HG03060 (cell line): ENCODE data around the gene INPP5A.

Source experiments
- ATAC-seq: cut with Tn5 transposase; IDR thresholded peaks from one replicate; pipeline ENCODE4 v1.9.1; 2021; ENCODE audit warnings: low read depth, moderate number of reproducible peaks; ENCODE audit not compliant: unreplicated experiment

Gene INPP5A

DNA sequence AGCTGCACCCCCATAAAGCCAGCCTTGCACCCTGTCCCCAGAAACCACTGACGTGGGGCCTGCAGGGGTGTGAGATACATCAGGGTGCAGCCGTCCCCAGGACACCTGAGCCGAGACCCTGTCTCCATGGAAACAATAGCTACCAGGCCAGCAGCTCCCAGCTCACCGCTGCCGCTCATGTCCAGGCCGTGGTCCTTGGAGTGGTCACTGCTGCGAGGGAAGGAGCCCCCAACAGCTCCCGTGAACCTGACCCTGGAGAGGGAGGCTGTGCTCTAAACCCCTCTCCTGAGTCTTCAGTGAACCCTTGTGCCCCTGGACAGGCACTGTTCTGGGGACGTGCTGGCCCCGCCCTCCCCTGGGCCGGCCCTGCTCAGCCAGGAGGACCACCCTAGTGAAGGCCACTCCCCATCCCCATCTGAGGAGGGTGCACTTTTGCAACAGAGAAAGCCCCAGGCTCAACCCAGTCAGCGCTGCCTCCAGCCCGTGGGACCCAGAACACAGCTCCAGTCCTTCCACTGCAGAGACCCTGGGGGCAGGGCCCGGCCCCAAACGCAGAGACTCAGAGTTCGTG lies 19.6 kb upstream of the INPP5A start:
- no peak for ATAC-seq

DNA sequence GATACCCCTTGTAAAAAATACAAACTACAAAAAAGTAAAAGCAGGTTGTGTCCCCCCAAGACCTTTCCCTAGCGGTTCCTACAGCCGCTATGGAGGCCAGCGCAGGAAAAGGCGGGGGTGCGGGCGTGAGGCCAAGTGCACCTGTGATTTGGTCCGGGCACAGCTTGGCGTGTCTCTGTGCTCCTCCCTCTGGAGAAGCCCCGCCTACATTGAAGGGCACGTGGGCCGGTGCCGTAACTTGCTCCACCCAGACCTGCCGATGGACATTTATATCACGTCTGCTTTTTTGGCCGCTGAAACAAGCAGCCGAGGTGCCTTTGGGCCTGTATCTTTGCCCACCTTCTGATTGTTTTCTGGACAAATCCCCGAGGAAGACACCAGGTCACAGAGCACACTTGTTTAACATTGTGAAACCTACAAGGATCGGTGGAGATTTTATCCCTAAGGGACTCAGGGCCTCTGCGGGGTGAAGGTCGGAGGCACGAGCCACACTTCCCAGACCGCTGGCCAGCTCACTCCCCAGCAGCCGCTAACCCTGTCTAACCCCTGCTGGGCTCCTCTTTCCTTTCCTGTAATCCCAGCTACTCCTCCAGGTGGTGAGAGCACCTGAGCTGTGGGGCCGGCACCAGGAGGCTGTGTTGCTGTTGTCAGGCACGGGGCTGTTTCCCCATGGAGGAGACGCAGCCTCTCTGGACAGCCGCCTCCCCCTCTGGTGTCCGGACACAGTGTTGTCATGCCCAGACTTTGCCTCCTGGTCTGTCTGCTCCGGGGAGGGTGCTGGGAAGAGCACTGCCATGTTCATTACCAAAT lies 18.8 kb upstream of the INPP5A start:
- ATAC-seq, result no peak

DNA sequence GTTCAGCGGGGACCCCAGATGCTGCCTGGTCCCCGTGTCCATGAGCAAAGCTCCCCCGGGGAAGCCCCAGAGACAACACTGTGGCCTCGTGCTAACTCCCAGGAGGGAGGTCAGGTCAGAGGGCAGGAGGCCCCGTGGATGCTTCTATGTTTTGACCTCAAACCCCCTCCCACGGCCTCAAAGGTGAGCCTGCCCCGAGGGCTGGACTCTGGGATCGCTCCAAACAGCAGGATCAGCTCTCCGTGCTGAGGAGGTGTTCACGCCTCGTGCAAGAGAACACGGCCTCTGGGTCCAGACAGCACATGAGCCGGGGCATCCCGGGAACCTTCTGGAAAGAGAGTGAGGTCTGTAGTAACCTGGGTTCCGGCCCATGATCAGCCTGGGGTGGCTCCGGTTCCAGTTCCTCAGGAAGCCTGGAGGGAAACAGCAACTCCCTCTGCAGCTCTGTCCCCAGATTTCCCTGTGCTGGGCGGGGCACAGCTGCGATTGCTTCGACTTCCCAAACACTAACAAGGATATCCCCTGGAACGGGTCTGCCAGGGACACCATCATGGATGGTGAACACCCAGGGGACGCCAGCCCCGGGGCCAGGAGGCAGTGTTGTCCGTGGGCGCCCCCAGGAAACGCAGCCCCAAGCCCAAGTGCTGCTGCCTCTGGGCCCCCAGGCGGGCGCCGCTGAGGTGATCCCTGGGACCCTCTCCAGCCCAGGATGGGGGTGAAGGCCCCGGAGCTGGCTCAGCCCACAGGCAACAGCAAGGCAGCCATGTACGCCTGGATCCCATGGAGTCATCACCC lies 18.0 kb upstream of the INPP5A start:
- no peak for ATAC-seq

DNA sequence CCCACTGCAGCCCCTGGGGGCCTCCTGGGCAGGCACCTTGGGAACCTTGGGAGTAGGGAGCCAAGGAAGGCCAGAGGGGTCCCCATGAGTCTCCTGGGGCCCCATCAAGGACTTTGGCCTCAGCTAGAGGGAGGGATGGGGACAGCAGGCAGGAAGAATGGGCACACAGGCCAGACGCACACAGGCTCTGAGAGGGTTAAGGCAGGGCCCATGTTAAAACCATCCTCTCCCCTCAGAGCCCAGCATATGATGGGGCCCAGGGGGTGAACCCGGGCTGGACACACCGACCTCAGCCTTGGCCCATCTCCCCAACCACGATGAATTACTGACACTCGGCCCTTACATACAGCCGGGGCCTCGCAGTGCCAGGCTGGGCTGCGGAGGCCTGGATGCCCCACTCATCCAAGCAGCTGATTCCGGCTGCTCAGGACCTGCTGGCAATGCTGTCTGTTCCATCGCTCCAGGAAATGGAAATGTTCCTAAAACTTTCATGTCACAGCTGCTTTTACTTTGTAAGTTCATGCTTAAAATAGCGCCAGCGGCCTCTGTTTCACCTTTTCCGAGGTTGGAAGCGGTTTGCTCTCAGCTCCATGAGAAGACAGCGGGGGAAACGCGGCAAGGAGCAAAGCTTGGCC lies 17.3 kb upstream of the INPP5A start:
- ATAC-seq, result no peak

DNA sequence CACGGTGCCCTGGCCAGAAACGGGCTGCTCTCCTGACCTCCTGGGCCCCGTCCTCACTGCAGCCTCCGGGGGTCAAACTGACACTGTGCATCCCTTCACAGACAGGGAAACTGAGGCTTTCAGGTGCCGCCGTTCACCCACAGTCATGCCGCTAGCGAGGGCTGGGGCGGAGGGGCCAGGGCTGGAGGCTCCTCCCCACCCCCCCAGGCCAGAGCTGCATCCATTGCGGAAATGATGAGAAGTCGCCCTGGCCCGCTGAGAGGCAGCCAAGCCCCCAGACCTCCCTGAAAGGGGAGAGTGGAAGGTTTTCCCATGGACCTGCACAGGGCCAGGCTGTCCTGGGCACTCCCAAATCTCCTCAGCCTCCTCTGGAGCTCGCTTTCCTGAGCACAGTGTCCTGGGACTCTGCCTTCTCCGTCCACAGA lies 16.5 kb upstream of the INPP5A start:
- ATAC-seq, result no peak

DNA sequence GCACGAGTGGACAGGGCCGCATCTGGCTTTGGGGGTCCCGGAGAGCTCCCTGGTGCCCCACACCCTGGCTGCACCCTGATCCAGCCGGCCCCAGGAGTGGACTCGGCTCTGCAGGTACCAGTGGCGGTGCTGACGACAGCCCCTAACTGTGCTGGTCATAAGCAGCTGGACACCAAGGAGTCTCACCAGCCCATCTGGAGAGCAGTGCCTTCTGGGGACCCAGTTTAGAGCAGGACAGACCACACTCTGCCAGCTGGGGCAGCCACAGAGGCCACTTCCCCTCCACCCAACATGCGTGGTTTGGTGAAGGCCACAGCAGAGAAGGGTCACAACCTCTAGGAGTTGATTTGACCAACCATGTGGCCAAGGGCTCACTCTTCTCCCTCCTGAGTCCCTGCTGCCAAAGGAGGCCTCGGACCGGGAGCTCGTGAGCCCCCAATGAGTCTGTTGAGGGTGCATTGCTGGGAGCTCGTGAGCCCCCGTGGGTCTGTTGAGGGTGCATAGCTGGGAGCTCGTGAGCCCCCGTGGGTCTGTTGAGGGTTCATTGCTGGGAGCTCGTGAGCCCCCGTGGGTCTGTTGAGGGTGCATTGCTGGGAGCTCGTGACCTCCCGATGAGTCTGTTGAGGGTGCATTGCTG lies 16.0 kb upstream of the INPP5A start:
- no peak for ATAC-seq

DNA sequence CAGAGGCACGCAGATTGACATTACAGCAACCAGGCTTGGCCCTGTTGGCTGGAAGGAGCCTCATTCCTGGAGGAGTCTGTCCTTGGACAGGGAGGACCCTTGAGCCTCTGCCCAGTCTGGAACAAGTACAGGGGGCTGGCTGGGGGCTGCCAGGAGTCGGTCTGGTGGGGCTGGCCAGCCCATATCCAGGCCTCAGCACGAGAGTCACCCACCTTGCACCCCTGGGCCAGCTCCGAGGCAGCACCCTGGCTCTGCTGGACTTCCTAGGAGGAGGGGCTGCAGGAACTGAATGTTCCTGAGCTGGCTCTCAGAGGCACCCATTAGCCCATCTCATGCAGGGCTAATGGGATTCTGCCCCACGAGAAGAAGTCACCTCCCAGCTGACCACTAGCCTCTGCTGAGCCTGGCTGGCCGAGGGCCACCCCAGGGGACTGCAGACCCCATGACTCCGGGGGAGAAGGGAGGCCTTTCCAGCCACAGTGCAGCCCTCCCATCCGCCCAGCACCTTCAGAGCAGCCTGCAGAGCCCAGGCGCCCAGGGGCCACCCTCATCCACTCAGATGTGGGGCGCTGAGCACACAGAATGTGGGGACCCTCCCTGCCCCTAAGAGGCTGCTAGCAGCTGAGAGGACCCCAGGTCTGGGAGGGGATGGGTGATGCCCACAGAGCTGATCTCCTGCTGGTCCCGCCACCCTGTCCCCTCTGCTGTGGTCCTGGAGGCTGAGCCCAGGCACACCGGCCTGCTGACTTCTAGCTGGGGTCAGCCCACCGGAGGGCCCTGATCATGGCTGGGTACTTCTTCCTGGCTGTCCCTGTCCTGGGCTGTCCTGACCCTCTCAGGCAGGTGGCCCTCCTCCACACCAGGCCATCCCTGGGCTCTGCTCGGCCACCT lies 14.8 kb upstream of the INPP5A start:
- no peak for ATAC-seq

DNA sequence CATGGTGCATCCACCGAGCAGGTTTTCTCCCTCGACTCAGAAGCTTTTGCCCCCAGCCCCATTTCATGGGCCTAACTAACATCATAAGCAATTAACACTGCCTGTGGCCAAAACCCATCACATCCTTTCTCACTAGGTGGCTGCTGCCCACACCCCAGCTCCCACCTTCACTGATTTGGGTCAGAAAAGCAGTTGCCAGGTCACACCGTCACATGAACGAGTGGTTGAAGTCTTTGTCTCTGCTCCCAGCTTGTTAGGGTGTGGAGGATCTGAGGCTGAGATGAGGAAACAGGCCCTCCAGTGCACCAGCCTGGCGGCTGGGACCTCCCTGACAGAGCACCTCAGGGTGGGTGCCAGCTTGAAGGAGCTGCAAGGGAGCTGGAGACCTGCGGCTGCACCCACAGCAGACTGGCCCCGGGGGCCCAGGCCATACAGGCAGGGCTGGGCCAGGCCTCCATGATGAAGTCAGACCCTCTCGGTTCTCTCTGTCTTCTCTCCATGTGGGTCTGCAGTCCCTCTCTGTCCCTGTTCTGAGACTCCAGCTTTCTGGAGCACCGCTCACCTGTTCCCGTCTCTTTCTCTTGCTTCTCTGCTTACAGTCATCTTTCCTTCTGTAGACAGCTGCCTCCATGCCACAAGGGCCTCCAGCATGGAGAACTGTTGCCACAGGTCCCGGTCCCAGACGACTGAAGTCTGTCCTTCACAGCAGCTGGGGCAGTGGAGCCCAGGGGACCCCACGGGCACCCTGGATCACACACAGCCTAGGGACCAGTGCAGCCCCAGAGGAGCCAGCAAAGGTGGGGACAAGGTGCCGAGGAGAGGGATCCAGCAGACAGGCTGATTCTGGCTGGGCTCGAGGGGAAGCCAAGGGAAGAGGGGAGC lies 13.8 kb upstream of the INPP5A start:
- no peak for ATAC-seq

DNA sequence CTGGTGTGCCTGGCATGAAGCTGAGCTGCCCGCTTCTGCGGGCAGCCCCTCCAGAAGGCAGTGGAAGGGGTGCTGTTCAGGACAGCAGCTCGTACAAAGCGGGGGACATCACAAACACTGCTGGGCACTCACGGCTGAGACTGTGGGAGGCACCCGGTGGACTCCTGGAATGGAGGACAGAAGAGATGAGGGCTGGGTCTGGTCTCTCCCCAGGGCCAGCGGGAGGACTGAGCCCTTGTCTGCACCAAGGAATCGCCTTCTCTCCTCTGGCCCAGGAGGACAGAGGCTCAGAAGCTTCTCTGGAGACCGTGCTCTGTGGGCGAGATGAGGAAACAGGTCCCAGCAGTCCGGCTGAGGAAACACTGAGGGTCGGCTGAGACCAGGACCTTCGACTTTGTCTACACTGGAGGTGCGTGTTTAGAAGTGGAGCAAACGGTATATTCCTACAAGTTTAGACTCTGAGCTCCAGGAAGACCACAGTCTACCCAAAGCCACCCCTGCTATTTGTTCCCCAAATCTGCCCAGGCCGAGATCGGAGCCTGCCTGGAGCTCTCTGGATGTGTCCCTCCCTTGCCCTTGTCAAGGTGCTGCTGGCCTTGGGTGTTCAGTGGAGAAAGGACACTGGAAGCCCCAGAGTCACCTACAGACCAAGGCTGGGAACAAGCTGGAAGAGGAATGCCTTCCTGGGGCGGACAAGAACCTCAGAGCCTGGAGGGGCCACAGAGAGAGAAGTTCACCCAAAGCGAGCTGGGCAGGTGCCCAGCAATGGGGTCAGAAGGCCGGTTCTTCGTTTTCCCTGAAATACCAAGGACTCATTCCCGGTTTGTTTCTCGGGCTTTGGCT lies 12.9 kb upstream of the INPP5A start:
- ATAC-seq, result no peak

DNA sequence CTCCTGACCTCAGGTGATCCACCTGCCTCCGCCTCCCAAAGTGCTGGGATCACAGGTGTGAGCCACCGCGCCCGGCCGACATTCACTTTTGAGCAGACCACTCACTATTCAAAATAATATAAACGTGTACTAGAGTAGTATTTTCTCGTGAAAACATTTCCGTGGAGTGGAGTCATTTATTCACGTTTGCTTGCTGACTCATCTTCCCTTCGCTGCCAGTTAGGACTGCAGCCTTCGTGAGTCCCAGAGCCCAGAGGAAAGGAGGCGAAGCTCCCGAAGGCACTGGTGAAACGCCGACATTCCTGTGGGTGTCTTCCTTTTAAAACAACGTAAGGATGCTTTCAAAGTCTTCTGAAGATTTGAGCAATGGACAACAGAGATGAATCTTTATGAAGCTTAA lies 10.9 kb upstream of the INPP5A start:
- ATAC-seq, result no peak

DNA sequence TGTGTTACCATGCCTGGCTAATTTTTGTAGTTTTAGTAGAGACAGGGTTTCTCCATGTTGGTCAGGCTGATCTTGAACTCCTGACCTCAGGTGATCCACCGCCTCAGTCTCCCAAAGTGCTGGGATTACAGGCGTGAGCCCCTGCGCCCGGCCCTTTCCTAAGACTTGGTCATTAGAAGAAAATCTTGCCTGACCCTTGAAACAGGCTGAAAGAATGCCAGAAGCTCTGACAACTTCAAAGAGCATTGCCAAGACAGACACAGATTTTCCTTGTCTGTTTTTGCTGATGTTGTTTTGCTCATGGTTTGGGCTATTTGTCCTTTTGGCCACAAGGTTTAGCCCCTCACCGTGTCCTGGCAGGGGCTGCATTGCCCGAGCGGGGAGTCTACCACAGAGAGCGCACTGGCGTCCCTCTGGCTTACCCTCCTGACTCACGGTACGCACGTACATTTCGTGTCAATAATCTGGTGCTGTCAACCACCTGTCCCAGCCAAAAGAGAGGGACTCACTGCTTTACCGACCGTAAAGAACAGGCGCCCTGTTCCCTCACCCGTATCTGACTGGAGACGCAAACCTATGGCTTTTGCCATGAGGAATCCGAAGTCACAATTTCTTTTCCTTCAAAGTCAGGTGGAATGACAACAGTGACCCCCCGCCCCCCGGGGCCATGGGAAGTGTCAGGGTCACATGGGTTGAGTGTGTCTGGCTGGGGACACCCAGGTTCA lies 10.1 kb upstream of the INPP5A start:
- ATAC-seq, result no peak

DNA sequence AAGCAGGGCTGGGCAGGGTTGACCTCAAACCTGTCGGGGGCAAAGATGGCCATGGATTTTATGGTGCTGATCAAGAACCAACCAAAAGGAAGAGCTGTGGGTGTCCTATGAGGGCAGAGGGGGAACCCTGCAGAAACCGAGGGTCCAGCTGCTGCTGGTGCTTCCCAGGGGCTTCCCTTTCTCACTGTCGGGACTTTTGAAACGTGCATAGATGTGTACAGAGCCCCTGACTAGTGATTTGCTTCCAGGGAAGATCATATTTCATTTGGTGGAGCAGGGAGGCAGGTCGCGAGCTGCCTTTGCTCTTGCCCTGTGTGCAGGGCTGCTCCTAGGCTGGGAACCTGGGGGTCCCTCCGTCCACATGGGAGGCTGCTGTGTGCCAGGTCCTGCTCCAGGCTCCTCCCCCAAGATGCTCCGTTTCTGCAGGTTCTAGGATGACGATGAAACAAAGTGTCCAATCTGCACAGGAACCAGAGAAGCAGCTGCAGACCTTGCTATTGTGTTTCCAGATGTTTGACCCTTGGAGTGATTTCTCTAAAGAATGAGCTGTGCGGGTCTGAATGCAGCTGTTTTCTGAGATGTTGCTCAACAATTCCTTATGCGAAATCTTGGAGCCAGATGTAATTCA lies 9.4 kb upstream of the INPP5A start:
- ATAC-seq, result no peak

DNA sequence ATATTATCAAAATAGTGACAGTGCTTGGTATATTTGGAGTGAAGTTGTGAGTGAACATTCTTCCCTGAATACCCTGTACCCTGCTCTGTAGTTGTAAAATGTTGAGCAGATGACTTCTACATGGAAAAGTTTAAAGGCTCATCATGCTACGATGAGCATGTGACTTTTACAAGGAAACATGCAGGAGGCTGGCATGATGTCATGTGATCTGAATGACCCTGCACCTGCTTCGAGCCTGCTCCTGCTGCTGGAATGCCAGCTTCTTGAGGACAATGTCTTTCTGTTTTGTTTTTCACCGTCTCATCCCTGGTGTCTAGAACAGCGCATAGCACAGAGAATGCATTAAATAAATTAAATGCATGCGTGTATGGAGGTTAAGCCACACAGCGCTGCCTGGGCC lies 5.4 kb upstream of the INPP5A start:
- ATAC-seq, result no peak

DNA sequence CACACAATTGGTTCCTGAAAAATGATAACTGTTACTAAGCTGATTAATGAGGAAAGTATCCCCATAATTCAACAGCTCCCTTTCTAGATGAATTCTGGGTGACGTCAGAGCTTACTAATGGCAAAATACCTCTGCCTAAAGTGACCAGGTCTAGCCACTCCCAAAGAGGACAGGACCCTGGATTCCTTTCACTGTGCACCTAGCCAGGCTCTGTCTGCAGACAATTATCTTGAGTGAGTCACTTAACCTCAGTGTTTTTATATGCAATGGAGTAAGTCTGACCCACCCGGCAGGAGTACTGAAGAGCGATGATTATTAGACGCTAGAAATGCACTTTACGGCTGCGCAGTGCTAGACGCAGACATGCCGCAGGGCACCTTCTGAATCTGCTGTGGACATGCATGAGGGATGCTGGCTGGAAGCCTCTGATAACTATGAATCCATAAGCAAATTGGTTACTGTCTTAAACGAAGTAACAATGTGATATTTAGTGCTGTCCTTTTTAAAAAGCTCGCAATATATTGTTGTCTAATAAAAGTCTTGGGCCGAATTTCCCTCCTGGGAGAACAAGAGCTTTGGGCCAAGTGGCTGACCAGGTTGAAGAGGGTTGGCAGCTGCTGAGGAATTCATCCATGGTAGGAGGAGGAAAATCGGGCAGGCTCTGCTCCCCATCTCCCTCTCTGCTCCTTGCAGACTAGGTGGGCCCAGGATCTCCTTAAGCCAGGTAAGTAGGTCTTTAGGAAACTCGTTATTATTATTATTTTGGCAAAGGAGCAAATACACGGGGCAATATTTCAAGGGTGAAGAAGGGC lies 4.6 kb upstream of the INPP5A start:
- no peak for ATAC-seq

DNA sequence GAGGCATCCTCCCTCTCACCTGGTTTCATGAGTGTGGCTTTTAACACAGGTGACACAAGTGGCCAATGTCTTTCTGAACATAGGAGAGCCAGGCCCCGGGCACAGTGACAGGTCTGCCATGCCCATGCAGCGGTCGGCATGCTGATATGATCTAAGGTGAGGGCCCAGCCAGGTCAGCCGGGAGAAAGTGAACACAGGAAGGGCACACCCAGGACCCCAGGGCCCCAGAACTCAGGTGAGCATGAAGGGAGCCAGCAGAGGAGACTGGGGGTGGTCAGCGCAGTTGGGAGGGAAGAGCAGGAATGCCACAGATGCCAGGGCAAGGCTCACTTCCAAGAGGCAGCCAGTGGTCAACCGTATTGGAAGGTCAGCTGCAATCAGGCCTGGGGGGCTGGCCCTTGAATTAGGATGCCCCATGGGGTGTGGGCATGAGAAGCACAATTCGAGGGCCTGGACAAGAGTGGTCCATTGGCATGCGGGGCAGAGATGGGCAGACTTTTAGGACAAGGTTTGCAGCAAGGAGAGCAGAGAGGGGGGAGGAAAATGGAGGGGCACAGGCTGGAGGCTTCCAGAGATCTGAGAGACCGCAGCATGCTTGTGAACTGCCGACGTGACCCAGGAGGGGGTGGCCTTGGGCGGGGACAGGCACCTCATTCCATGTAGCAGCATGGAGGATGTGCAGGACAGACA lies 3.9 kb upstream of the INPP5A start:
- no peak for ATAC-seq
